ENCODE data around the gene RAB11FIP2. TPM values are rescaled to one million over a fixed set of nuclear protein-coding genes. Genes with fewer than 3 reads are reported as not detected.

RAB11FIP2 gene
- total and polyA plus RNA-seq, 4 donors, result 3.0 to 11.5 (median 6.0) TPM

DNA sequence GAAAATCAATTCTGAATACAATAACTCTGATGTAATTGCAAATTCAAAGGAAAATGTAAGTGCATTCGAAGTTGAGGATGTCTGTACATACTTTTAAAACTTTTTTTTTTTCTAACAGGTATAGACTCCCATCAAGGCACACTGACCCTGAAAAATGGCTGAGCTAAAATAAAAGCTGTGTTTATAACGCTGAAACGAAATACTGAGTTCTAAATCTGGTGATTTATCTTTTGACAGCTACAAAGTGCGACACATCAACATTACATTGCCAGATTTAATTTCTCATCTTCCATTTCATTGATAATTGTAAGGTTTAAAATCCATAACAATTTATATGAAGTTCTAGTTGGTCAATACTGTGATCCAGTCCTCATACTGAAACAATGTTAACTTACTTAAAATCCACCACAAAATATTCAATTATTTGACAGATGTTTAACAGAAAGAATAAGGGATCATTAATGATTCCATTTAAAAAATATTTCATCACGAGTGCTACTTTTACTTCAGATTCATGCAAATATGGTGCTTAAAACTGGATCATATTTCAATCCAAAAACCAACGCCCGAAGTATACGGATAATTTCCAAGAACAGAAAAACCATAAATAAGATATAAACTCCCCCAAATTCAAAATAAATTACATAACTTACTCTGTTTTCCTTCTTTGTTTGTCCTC is 1.4 kb downstream of the RAB11FIP2 start:
- no peak for DNase-seq (ENCODE audit: low spot score)
- H3K27ac ChIP-seq (ENCODE audit: low read depth in 1 of 2, low read length in 2 of 2), result peak overlapping the region in 1 of 2 donors; percentile 78
- no peak for TF ChIP-seq EGR1 (IDR thresholded peaks at IDR 0.05; ENCODE audit: low read depth in 2 of 2)
- no peak for TF ChIP-seq FOXA2 (IDR thresholded peaks at IDR 0.05)
- TF ChIP-seq NR2F2 (IDR thresholded peaks at IDR 0.05), result no peak
- TF ChIP-seq SP1 (IDR thresholded peaks at IDR 0.05), result no peak
- TF ChIP-seq, protein P1, sequence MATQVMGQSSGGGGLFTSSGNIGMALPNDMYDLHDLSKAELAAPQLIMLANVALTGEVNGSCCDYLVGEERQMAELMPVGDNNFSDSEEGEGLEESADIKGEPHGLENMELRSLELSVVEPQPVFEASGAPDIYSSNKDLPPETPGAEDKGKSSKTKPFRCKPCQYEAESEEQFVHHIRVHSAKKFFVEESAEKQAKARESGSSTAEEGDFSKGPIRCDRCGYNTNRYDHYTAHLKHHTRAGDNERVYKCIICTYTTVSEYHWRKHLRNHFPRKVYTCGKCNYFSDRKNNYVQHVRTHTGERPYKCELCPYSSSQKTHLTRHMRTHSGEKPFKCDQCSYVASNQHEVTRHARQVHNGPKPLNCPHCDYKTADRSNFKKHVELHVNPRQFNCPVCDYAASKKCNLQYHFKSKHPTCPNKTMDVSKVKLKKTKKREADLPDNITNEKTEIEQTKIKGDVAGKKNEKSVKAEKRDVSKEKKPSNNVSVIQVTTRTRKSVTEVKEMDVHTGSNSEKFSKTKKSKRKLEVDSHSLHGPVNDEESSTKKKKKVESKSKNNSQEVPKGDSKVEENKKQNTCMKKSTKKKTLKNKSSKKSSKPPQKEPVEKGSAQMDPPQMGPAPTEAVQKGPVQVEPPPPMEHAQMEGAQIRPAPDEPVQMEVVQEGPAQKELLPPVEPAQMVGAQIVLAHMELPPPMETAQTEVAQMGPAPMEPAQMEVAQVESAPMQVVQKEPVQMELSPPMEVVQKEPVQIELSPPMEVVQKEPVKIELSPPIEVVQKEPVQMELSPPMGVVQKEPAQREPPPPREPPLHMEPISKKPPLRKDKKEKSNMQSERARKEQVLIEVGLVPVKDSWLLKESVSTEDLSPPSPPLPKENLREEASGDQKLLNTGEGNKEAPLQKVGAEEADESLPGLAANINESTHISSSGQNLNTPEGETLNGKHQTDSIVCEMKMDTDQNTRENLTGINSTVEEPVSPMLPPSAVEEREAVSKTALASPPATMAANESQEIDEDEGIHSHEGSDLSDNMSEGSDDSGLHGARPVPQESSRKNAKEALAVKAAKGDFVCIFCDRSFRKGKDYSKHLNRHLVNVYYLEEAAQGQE (IDR thresholded peaks at IDR 0.05), result no peak
- TF ChIP-seq, protein P2, sequence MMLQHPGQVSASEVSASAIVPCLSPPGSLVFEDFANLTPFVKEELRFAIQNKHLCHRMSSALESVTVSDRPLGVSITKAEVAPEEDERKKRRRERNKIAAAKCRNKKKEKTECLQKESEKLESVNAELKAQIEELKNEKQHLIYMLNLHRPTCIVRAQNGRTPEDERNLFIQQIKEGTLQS (IDR thresholded peaks at IDR 0.05), result no peak
- TF ChIP-seq, protein P3, sequence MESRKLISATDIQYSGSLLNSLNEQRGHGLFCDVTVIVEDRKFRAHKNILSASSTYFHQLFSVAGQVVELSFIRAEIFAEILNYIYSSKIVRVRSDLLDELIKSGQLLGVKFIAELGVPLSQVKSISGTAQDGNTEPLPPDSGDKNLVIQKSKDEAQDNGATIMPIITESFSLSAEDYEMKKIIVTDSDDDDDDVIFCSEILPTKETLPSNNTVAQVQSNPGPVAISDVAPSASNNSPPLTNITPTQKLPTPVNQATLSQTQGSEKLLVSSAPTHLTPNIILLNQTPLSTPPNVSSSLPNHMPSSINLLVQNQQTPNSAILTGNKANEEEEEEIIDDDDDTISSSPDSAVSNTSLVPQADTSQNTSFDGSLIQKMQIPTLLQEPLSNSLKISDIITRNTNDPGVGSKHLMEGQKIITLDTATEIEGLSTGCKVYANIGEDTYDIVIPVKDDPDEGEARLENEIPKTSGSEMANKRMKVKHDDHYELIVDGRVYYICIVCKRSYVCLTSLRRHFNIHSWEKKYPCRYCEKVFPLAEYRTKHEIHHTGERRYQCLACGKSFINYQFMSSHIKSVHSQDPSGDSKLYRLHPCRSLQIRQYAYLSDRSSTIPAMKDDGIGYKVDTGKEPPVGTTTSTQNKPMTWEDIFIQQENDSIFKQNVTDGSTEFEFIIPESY (IDR thresholded peaks at IDR 0.05), result no peak
- TF ChIP-seq, protein P4, sequence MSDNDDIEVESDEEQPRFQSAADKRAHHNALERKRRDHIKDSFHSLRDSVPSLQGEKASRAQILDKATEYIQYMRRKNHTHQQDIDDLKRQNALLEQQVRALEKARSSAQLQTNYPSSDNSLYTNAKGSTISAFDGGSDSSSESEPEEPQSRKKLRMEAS (IDR thresholded peaks at IDR 0.05), result no peak
- TF ChIP-seq GABPA (IDR thresholded peaks at IDR 0.05 in 1 of 2, conservative IDR thresholded peaks at IDR 0.05 in 1 of 2), result no peak
- TF ChIP-seq FOXA1 (IDR thresholded peaks at IDR 0.05), result no peak
- TF ChIP-seq, protein P5, sequence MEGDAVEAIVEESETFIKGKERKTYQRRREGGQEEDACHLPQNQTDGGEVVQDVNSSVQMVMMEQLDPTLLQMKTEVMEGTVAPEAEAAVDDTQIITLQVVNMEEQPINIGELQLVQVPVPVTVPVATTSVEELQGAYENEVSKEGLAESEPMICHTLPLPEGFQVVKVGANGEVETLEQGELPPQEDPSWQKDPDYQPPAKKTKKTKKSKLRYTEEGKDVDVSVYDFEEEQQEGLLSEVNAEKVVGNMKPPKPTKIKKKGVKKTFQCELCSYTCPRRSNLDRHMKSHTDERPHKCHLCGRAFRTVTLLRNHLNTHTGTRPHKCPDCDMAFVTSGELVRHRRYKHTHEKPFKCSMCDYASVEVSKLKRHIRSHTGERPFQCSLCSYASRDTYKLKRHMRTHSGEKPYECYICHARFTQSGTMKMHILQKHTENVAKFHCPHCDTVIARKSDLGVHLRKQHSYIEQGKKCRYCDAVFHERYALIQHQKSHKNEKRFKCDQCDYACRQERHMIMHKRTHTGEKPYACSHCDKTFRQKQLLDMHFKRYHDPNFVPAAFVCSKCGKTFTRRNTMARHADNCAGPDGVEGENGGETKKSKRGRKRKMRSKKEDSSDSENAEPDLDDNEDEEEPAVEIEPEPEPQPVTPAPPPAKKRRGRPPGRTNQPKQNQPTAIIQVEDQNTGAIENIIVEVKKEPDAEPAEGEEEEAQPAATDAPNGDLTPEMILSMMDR (IDR thresholded peaks at IDR 0.05; ENCODE audit: low read depth, low read length, missing input control), result no peak
- no peak for TF ChIP-seq TAF1 (conservative IDR thresholded peaks at IDR 0.05)
- TF ChIP-seq JUND (IDR thresholded peaks at IDR 0.05), result no peak
- no peak for TF ChIP-seq RAD21 (IDR thresholded peaks at IDR 0.05)
- TF ChIP-seq YY1 (IDR thresholded peaks at IDR 0.05), result no peak
- no peaks in the 10 kb centered on the region for H3K27me3 ChIP-seq (ENCODE audit: control insufficient read depth in 4 of 4, insufficient read depth in 4 of 4, low read length in 3 of 4)
- H3K9me3 ChIP-seq (ENCODE audit: control insufficient read depth in 4 of 4, low read length in 3 of 4), result no peaks in the 10 kb centered on the region
- WGBS, result 83% methylated on average over 8 of the region's 8 CpGs
- H3K36me3 ChIP-seq (ENCODE audit: control insufficient read depth in 4 of 4, insufficient read depth in 3 of 4, low read depth in 1 of 4, low read length in 3 of 4), result no peaks in the 10 kb centered on the region
- peak overlapping the region in 1 of 3 donors; percentile 89 for H3K4me3 ChIP-seq (ENCODE audit: low read depth in 1 of 3, low read length in 3 of 3)
- H3K4me1 ChIP-seq (ENCODE audit: control insufficient read depth in 4 of 4, insufficient read depth in 4 of 4, low read length in 3 of 4), result peaks cover 3 to 27% (median 10%) of the 10 kb centered on the region in 4 donors
- no peak overlapping the region for H3K9ac ChIP-seq (ENCODE audit: low read depth in 1 of 2, low read length in 2 of 2)
